22Rv1 (cell line): ENCODE data around the gene TACR2.

Experiments
- CTCF ChIP-seq: fragments of 450-650 bp; IDR thresholded peaks from 2 replicates; pipeline ENCODE4 v1.5.1; 2017; ENCODE audit warnings: mild to moderate bottlenecking
- ZFX ChIP-seq: fragments of 450-650 bp; IDR thresholded peaks from 2 replicates; pipeline ENCODE4 v1.6.1; 2017; ENCODE audit warnings: antibody characterized with exemption, borderline replicate concordance

GRCh38 chr10:69445041-69445440 is 28.3 kb upstream of the TACR2 start:
- no peak for TF ChIP-seq CTCF
- TF ChIP-seq ZFX, result no peak
